Nephron (organoid): ENCODE data around the gene PARVG.

ENCODE experiments used
- H3K27ac Mint-ChIP-seq, 3 experiments: 2 replicates each; pipeline ENCODE4 v1.8.0; 2020; ENCODE audit warnings: mixed read lengths in 3 of 3, mild to moderate bottlenecking in 2 of 3, moderate library complexity in 1 of 3
- H3K27me3 Mint-ChIP-seq: 2 replicates; pipeline ENCODE4 v1.8.0; 2021; ENCODE audit warnings: low read depth, mild to moderate bottlenecking, moderate library complexity, mixed read lengths
- H3K36me3 Mint-ChIP-seq: 2 replicates; pipeline ENCODE4 v1.8.0; 2020; ENCODE audit warnings: low read depth, mixed read lengths
- H3K4me1 Mint-ChIP-seq: 2 replicates; pipeline ENCODE4 v1.8.0; 2020; ENCODE audit warnings: mixed read lengths
- H3K4me3 Mint-ChIP-seq, 3 experiments: 2 replicates each; pipeline ENCODE4 v1.8.0; 2020; ENCODE audit warnings: mild to moderate bottlenecking in 3 of 3, mixed read lengths in 3 of 3, moderate library complexity in 2 of 3
- H3K9me3 Mint-ChIP-seq: 2 replicates; pipeline ENCODE4 v1.8.0; 2020; ENCODE audit warnings: mixed read lengths
- CTCF ChIP-seq, 3 experiments: fragments of 200-600 bp; sonication (generic); IDR thresholded peaks; one replicate each; pipeline ENCODE4 v1.5.0; 2021; ENCODE audit warnings: antibody characterized with exemption in 3 of 3; ENCODE audit not compliant: unreplicated experiment in 3 of 3

PARVG gene

DNA sequence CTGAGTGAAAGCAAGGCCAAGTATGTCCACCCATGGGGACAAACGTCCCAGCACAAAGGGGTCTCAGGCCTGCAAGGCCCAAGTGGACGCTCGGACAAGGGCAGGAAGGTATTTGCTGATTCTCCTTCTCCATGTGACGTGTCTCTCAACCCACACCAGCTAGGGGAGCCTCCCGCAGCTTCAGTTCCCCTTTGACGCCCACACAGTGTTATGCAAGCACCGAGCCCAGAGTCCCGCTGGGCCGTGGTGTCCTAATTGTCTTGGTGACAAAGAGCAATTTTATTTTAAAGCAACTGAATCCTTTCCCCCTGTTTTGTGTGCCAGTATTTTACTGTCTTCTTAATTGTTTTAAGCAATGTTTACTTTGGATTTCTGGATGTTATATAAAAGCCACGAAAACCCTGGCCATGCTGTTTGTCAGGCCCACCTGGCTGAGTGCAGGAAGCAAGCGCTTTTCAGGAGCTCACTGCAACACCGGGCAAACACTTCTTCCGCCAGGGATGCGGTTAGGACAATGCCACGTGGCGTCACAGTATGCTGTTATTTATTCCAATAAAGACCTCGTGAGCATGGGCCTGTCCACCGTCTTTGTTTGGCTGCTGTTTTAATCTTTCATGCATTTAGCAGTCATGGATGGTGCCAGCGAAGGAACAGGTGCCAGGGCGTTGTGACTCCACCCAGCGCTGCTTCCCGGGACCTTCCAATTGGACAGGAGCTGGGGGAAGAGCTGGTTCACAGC, 8.2 kb upstream of the PARVG start:
- no peak overlapping the region for H3K27ac Mint-ChIP-seq
- no peaks in the 10 kb centered on the region for H3K9me3 Mint-ChIP-seq
- peaks cover 5% of the 10 kb centered on the region for H3K4me1 Mint-ChIP-seq
- TF ChIP-seq CTCF (IDR thresholded peaks at IDR 0.05; ENCODE audit: unreplicated experiment in 3 of 3), result no peak
- H3K27me3 Mint-ChIP-seq, result peaks cover 5% of the 10 kb centered on the region
- H3K36me3 Mint-ChIP-seq, result no peaks in the 10 kb centered on the region
- H3K4me3 Mint-ChIP-seq, result no peak overlapping the region

DNA sequence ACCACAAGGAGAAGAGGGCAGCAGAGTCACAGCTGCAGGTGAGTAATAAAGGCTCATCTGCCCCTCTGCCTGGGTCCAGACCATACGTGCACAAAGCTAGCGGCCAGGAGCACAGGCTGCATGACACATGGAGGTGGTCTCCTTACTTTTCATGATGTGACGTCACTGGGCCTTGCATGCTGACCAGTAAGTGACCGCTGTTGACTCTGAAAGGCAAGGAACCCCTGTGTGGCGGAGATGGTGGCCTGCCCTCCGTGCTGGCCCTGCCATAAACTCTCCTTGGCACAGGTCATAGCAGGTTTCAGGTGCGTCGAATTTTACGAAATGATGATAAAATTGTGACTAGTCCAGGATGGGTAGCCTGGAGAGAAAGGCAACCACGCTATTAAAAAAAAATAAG, 7.6 kb upstream of the PARVG start:
- no peak overlapping the region for H3K27ac Mint-ChIP-seq
- H3K27me3 Mint-ChIP-seq, result peaks cover 5% of the 10 kb centered on the region
- no peaks in the 10 kb centered on the region for H3K36me3 Mint-ChIP-seq
- no peak overlapping the region for H3K4me3 Mint-ChIP-seq
- no peak for TF ChIP-seq CTCF (IDR thresholded peaks at IDR 0.05; ENCODE audit: unreplicated experiment in 3 of 3)
- no peaks in the 10 kb centered on the region for H3K9me3 Mint-ChIP-seq
- peaks cover 5% of the 10 kb centered on the region for H3K4me1 Mint-ChIP-seq

- TF ChIP-seq CTCF (IDR thresholded peaks at IDR 0.05; ENCODE audit: unreplicated experiment in 3 of 3), result no peak
- Mint-ChIP-seq H3K27me3 (no peaks in the 10 kb centered on the region), H3K4me3 (no peak overlapping the region), H3K4me1 (peaks cover 5% of the 10 kb centered on the region), H3K9me3 (no peaks in the 10 kb centered on the region), H3K36me3 (no peaks in the 10 kb centered on the region), H3K27ac (no peak overlapping the region)
Observed at GRCh38 chr22:44175676-44176075, 5.0 kb upstream of the PARVG start.

DNA sequence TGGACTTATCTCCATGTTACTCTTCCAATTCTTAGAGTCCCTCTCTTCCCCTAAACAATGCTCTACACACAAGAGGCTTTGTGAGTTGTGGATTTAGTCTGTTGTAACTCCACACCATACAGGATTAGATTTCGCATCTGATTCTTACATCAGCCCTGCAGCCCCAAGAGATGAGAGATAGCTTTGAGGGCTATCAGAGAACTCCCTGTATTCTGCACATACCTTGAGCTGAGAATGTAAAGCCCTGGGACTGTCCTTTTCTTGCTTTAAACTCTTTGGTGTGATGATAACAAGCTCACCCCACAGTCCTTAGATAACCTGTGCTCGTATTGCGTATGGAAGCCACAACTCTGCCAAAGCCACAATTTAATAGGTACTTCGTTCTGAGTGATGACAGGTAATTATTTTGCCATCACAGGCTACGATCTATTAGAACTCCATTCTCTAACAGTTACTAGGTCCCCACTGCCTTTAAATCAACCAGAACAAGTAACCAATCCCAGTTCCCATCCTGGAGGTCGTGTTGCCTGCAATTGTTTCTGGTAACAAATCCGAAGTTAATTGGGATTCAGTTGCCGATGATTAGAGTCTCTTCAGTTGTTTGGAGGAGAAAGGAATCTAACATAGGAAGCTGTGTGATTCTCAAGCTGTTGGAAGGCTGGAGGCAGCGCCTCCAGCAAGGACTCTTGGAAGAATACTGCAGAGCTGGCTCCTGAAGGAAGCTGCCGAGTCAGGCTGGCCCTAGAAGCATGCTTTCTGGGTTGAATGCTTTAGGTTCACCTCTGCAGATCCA, 1.3 kb upstream of the PARVG start:
- peaks cover 4% of the 10 kb centered on the region for H3K27me3 Mint-ChIP-seq
- H3K4me1 Mint-ChIP-seq, result no peaks in the 10 kb centered on the region
- no peaks in the 10 kb centered on the region for H3K36me3 Mint-ChIP-seq
- H3K4me3 Mint-ChIP-seq, result no peak overlapping the region
- no peak for TF ChIP-seq CTCF (IDR thresholded peaks at IDR 0.05; ENCODE audit: unreplicated experiment in 3 of 3)
- no peaks in the 10 kb centered on the region for H3K9me3 Mint-ChIP-seq
- H3K27ac Mint-ChIP-seq, result no peak overlapping the region

- H3K4me3 Mint-ChIP-seq, result no peak overlapping the region
- H3K36me3 Mint-ChIP-seq, result no peaks in the 10 kb centered on the region
- no peaks in the 10 kb centered on the region for H3K9me3 Mint-ChIP-seq
- no peaks in the 10 kb centered on the region for H3K4me1 Mint-ChIP-seq
- no peak for TF ChIP-seq CTCF (IDR thresholded peaks at IDR 0.05; ENCODE audit: unreplicated experiment in 3 of 3)
- no peak overlapping the region for H3K27ac Mint-ChIP-seq
- H3K27me3 Mint-ChIP-seq, result peaks cover 7% of the 10 kb centered on the region
Observed at GRCh38 chr22:44179989-44180705, 578 bp upstream of the PARVG start.
